NCI-H2196 treated with DMSO at 0.1 percent for 48 hours (cell line): Measurements from ENCODE around the gene ZNF154.

Experiments used
- DNase-seq: peaks from one replicate; lab custom pipeline; 2025; ENCODE audit not compliant: unreplicated experiment; lab: John Stamatoyannopoulos, UW

ZNF154 gene

DNA sequence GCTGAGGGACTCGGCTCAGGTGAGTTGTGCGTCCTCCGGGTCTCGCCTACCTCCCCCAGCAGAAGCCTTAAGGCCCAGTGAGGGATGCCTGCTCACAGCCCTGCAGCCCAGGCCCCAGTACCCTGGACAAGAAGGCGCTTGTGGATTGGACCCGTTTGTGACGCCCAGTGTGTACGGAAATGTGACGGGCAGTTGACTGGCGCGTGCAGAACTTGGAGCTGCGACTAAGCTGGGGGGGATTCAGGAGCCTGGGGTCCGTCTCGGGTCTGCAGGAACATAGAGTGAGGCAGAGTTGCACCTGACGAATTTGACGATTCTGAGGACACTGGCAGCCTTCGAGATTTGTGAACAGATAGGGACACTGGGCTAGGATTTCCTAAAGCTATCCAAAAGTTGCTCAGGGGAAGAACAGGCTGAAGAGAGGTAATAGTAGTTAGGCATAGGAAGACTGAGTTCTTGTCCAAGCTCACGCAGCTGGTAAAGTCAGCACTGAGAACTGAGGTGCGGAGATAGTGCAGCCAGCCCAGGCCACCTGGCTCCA lies 26.7 kb downstream of the ZNF154 start:
- no peak for DNase-seq

DNA sequence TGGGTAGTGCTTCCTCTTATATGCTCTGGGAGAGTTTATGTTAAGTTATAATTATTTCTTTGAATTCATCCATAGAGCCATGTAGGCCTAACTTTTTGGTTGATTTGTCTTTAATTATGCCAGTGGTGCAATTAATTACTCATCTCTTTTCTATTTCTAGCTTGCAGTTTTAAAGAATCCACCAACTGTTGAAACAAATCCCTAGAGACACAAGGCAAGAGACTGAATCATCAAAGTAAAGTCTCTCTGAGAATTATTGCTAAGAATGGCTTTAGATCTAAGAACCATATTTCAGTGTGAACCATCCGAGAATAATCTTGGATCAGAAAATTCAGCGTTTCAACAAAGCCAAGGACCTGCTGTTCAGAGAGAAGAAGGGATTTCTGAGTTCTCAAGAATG lies 33.1 kb downstream of the ZNF154 start:
- no peak for DNase-seq

DNA sequence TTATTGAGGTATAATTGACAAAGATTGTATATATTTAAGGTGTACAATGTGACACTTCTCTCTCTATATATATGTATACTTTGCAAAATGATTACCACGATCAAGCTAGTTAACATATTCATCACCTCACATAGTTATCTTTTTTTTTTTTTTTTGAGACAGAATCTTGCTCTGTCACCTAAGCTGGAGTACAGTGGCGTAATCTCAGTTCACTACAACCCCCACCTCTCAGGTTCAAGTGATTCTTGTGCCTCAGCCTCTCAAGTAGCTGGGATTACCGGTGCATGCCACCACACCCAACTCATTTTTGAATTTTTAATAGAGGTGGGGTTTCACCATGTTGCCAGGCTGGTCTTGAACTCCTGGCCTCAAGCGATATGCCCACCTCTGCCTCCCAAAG lies 36.5 kb downstream of the ZNF154 start:
- DNase-seq, result no peak

DNA sequence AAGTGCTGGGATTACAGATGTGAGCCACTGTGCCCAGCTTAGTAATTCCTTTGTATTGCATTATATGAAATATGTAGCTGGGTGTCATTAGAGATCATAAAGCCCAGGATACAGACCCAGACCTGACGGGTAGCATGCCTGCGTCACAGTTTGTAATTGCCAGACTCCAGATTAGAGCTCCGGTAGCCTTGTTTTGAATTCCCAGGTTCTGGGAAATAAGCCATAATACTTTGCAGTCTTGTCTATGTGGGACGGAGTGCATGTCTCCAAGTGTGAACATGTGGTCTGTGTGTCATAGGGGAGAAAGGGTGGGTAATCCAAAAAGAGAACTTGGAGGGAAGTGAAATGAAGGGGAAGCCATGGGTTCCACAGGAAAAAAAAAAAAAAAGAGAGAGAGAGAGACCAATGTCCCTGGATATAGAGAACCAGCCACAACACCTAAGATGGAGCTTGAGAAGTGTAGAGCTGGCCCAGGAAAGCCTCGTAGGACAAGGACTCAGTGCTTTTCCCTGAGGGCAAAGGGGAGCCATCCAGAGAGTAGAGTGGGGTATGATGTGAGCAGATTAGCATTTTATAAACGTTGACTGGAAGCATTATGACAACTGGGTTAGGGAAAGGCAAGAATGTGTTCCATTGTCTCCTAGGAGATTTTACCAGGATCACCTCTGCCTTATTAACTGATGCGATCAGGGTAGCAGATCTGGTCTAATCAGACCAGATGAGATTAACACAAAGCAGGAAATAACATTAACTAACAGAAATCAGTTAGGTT lies 37.7 kb downstream of the ZNF154 start:
- no peak for DNase-seq

DNA sequence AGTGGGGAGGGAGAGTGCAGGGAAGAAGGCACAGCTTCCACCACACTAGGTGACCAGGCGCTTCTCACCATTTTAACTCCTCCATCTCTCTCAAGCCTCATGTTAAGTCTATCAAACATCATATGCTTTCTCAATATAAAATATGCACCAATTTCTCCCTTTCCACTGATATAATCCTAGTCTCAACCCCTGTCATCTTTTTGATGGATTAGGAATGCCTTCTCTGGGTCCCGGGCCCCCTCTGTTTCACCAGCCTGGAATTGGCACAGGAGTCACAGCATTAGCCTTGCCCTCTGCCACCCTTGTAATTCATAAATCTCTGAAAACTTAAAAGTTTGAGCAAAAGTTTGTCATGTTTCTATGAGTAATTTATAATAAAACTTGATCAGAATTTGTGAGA lies 40.4 kb downstream of the ZNF154 start, which contains the start of gene ZSCAN4:
Gene ZSCAN4 (plus strand): TSS at position 301 of the 400 bp plus-strand sequence. CDS start 7,211 bp downstream, outside the sequence.
- DNase-seq, result no peak

DNA sequence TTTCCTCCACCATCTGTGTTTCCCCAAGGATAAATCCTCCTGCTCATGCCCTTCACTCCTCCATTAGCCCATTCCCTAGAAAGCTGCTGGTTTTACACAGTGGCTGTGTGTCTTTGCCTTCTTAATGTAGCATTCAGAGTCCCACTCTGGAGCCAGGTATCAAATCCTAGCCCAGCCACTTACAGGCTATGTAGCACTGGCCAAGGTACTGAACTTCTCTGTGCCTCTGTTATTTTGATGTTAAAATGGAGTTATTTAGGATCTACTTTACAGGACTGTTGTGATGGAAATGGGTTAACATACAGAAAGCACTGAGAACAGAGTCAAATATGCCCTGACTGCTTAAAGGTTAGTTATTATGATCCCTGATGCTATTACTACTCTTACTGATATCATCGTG lies 41.8 kb downstream of the ZNF154 start:
- DNase-seq, result no peak

DNA sequence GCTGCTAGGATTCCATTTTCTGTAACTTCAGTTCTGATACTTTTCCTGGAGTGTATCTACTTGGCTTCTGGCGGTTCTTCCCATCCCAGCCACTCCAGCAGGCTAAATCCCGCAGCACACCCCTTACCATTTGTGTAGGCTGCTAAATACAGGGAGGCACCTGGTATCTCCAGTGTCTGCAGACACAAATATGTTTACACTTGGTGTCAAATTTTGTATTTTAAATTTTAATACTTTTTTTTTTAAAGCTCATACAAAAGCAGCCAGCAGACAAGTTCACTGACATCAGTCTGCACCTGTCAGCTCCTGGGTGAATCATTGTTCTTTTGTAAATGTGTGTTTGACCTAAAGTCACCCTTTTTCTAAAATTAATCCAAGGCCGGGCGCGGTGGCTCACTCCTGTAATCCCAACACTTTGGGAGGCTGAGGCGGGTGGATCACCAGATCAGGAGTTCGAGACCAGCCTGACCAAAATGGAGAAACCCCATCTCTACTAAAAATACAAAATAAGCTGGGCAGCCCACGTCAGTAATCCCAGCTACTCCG lies 43.7 kb downstream of the ZNF154 start:
- no peak for DNase-seq

DNA sequence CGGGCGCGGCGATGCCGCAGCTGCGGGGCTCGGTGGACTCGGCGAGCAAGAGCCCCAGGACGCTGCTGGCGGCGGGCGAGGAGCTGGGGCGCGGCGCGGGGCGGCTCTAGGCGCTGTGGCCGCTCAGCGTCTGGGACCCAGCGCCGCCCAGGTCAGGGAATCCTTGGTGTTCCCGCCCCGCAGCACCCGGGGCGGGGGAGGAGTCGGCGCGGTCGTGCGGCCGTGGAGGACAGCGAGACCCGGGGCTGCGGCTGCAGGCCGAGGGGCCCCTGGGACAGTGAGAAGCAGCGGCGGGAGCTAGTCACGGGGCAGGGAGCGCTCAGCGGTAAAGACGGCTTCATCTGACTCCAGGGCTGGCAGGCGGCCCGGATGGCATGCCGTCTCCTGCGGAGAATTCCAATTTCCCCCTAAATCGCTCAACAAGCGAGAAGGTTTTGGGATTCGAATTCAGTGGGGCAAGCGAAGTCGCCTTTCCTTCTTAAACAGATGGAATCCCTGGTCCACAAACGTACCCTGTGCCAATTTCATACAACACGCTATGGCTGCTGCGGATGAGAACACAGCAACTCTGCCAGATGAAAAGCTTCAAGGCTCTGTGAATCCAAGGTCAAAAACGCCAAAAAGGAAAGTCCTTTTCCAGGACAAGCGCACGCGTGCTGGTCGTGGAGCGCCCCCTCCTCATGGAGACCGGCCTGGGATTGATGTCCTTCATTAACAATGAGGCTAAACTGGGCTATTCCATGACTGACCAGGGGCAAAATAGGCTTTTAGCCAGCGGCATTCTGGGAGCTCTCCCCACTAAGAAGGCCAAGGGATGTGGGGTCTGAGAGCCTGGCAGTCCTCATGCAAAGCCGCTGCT lies 44.5 kb downstream of the ZNF154 start:
- DNase-seq, result peak; percentile 8

DNA sequence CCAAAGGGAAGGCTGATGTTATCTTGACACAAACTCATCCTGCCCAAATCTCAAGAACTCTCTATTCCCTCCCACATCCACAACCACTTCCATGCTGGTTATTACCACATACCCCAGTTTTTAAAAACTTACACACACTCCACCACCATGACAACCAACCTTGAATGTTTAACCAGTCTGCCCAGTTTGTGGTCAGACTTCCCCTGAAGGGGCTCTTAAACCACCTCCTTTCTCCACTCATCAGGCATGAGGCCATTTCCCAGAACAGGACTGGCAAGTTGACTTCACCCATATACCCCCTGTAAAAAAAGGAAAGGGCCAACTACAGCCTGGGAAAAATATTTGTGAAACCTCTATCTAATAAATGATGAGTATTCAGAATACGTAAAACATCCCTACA lies 52.7 kb downstream of the ZNF154 start:
- DNase-seq, result no peak

DNA sequence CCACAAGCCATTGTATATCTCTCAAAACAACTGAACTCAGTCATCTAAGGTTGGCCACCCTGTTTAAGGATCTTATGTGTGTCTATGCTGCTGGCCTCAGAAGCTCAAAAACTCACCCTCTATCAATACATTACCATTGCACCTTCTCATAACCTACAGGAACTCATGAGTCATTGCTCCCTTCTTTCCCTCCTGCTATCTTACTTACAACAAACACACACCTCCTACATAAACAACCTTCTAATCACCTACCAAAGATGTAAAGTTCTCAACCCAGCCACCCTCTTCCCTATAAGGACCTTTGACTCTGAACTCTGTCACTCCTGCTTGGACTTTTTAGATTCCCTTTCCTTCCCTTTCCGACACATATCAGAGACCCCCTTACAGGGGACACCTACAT lies 53.6 kb downstream of the ZNF154 start:
- DNase-seq, result no peak

DNA sequence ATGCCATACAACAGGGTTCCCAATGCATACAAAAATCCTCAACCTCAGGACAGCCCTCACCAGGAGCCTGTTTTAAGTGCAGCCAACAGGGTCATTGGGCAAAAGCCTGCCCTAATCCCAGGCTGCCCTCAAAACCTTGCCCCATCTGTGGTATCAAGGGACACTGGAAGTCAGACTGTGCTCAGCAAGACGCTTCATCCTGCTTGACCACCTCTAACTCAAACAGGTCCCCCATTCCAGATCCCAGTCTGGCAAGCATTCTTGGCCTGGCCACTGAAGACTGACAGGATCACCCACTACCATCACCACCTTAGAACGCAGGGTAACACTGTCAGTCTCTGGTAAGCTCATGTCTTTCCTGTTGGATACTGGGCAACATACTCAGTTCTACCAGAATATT lies 55.3 kb downstream of the ZNF154 start:
- DNase-seq, result no peak

DNA sequence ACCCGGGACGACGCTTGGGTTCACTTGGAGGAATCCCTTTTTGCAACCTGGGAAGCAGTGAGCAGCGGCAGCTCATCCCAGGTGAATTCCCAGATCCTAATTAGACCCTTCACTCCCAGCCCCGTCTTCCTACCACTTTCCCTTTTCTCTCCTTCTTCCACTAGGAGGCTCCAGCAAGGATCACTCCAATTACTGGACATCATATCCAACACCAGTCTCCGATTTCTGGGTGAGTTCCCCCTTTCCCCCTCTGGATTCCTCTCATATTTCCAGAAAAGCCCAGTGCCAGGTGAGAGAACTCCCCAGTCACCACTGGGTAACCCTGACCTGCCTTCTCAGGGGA lies 57.4 kb downstream of the ZNF154 start:
- DNase-seq, result no peak

DNA sequence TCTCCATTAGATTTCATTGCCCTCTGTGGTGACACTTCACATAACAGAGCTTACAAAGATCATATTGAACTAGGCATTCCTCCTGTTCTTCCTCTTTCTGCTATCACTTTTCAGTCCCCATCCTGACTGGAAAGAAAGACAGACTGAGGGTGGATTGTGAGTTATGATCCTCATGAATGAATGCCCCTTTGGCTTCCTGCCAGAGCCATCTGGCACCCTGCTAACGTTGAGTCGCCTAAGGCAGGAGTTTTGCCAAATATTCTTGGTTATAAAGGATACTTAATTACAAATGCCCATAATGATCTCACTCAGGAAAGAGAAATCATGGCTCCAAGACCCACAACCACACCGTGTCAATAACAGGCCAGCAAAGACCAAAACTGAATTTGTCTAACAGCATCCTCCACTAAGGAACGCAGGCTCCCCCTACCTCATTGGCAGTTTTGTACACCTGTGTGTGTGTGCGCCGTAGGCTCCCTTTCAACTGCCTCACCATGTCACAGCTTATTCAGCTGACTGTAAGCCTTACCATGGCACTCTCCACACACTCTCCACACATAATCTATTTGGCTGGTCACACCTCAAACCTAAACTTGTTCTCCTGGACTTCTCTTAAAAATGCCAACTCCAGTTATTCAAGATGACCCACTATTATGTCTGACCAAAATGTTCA lies 60.5 kb downstream of the ZNF154 start:
- DNase-seq, result no peak
